Ishikawa (cell line): ENCODE data around the gene AIG1.

ENCODE experiments used
- CEBPB ChIP-seq: IDR thresholded peaks from 2 replicates; pipeline ENCODE4 v1.6.1; 2012
- CREB1 ChIP-seq: IDR thresholded peaks from 2 replicates; pipeline ENCODE4 v1.6.1; 2012; ENCODE audit warnings: low read depth
- EP300 ChIP-seq: IDR thresholded peaks from 2 replicates; pipeline ENCODE4 v1.6.1; 2012; ENCODE audit warnings: borderline replicate concordance
- FOXM1 ChIP-seq: IDR thresholded peaks from 2 replicates; pipeline ENCODE4 v1.6.1; 2012; ENCODE audit warnings: low read depth, borderline replicate concordance
- NFIC ChIP-seq: IDR thresholded peaks from 2 replicates; pipeline ENCODE4 v1.6.1; 2012
- RAD21 ChIP-seq: IDR thresholded peaks from 2 replicates; pipeline ENCODE4 v1.6.1; 2012; ENCODE audit warnings: low read depth
- REST ChIP-seq: IDR thresholded peaks from 2 replicates; pipeline ENCODE4 v1.6.1; 2012; ENCODE audit warnings: low read depth, mild to moderate bottlenecking
- TAF1 ChIP-seq: IDR thresholded peaks from 2 replicates; pipeline ENCODE4 v1.6.1; 2012; ENCODE audit warnings: low read depth, mild to moderate bottlenecking
- TCF12 ChIP-seq: IDR thresholded peaks from 2 replicates; pipeline ENCODE4 v1.6.1; 2012; ENCODE audit warnings: low read depth
- USF1 ChIP-seq: IDR thresholded peaks from 2 replicates; pipeline ENCODE4 v1.6.1; 2012
- YY1 ChIP-seq: IDR thresholded peaks from 2 replicates; pipeline ENCODE4 v1.6.1; 2012; ENCODE audit warnings: low read depth
- TF ChIP-seq, protein P1 (sequence below): IDR thresholded peaks from 2 replicates; pipeline ENCODE4 v1.6.1; 2012

- TF ChIP-seq YY1 (no peak), NFIC (no peak), RAD21 (no peak), EP300 (no peak), CREB1 (no peak), TAF1 (no peak), REST (no peak), USF1 (no peak), FOXM1 (no peak), TCF12 (no peak), CEBPB (no peak)
- TF ChIP-seq, protein P1, sequence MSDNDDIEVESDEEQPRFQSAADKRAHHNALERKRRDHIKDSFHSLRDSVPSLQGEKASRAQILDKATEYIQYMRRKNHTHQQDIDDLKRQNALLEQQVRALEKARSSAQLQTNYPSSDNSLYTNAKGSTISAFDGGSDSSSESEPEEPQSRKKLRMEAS, result no peak
Measured at GRCh38 chr6:143141442-143141841, 80.8 kb downstream of the AIG1 start.
